AG08396 (cell line): Measurements from ENCODE around the gene TUT4.

Experiments used
- DNase-seq: peaks from one replicate; pipeline ENCODE4 v3.0.0; 2012; ENCODE audit warnings: low spot score, mixed read lengths

TUT4 gene

DNA sequence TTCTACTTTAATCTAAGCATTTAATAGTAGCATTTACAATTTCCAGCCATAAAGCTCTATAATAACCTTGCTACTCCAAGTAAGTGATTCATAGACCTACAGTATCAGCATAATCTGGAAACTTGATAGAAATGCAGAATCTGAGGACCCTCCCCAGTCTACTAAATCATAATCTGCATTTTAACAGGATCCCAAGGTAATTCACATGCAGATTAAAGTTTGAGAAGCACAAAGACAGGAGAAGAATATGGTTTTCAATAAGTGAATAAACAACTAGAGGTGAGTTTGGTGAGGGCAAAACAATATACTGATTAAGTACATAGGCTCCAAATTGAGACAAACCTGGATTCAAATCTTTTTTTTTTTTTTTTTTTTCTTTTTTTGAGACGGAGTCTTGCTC, 91.1 kb downstream of the TUT4 start:
- no peak for DNase-seq

DNA sequence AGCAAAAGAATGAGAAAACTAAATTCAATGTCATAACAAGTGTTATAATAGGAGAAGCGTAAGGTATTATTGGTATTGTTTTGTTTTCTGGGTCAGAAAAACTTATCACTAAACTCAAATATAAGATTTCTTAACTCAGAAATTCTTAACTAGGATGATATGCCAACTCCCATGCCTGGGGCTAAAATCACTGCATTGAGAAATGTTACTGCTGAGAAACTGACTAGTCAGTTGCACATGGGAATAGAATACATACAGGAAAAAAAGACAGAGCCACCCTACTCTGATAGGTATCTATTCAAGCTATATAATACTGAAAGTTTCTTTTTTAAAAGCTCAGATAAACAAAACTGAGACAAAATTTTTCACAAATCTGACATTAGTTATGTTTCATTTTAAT, 92.2 kb downstream of the TUT4 start:
- no peak for DNase-seq

DNA sequence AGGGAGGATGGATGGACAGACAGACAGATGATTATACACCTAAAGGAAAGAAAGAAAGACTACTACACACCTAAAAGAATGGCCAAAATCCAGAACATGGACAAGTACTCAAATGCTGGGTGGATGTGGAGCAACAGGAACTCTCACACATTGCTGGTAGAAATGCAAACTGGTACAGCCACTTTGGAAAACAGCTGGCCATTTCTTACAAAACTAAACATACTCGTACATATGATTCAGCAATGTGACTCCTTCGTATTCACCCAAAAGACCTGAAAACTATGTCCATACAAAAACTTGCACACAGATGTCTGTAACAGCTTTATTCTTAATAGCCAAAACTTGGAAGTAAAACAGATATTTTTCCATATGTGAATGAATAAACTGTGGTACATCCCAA, 97.2 kb downstream of the TUT4 start:
- no peak for DNase-seq

DNA sequence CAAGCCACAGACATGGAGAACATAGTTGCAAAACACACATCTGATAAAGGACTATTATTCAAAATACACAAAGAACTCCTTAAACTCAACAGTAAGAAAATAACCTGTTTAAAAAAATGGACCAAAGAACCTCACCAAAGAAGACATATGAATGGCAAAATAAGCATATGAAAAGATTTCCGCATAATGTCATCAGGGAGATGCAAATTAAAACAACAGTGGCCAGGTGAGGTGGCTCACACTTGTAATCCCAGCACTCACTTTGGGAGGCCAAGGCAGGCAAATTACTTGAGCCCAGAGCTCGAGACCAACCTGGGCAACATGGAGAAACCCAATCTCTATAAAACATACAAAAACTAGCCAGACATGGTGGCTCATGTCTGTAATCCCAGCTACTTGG, 98.1 kb downstream of the TUT4 start:
- DNase-seq, result no peak

DNA sequence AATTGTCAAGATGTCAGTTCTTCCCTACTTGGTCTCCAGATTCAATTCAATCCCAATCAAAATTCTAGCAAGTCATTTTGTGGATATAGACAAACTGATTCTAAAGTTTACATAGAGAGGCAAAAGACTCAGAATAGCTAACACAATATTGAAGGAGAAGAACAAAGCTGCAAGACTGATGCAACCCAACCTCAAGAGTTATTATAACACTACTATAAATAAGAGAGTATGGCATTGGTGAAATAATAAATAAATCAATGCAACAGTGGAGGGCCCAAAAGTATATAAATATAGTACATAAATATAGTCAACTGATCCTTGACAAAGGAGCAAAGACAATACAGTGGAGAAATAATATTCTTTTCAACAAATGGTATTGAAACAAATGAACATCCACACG, 98.8 kb downstream of the TUT4 start:
- DNase-seq, result no peak

DNA sequence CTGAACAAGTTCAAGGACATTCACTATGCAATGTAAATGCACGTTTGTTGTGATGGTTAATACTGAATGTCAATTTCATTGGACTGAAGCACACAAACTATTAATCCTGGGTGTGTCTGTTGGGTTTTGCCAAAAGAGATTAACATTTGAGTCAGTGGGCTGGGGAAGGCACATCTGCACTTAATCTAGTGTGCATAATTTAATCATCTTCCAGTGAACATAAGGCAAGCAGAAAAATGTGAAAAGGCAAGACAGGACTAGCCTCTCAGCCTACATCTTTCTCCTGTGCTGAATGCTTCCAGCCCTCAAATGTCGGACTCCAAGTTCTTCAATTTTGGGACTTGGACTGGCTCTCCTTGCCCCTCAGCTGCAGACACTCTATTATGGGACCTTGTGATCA, 108.4 kb downstream of the TUT4 start:
- no peak for DNase-seq

DNA sequence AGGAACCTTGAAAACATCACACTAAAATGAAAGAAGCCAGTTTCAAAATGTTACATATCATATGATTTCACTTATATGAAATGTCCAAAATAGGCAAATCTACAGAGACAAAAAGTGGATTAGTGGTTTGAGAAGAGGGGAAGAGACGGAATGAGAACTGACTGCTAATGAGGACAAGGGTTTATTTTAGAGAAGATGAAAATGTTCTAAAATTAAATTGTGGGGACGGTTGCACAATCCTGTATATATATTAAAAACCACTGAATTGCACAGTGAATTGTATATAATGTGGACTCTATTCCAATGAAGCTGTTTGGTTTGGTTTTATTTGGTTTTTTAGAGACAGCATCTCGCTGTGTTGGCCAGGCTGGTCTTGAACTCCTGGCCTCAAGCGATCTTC, 112.9 kb downstream of the TUT4 start:
- DNase-seq, result no peak

DNA sequence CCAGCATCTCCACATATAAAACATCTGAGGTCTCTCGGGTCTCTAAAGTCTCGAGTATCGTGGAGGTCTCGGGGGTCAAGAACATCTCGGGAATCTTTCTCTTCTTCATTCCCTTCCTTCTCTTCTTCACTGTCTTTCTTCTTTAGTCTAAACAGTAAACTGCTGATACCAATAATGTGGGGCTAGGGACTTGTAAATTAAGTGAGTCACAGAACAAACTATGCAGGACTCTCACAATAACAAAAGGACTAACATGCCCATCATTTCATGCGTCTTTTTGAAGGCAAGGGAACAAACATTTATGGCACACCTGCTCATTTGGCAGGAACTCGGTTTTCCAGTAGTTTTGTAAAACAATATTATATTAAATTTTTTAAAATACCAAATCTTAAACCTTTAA, 116.1 kb downstream of the TUT4 start:
- no peak for DNase-seq

DNA sequence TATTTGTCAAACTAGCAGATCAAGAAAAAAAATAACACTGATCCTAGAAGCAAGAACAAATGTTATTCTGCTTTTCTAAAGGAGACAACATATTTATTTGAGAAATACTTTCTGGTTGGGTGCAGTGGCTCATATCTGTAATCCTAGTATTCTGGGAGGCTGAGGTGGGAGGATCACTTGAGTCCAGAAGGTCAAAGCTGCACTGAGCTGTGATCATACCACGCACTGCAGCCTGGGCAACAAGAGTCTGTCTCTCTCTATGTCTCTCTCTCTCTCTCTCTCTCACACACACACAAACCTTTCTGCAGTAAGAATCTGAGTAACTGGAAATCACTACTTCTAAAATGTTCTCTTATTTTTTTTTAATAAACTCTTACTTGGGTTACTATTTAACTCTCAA, 117.2 kb downstream of the TUT4 start:
- no peak for DNase-seq

DNA sequence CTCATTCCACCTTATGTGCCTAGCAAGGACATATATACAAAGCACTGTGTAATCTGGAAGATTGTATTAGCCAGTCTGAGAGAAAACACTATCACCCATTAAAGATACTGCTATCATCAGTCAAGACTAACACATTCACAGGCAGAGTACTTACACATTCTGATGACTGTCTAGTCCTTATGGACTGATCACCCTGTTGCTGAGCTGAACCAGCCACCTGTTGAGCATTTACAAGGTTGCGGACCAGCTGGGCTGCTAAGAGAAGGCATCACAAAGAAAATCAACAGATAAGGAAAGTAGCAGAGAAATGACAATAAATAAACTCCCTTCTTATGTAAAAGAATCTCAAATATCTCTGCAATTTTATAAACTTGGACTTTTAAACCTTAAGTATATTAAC, 117.7 kb downstream of the TUT4 start:
- no peak for DNase-seq

DNA sequence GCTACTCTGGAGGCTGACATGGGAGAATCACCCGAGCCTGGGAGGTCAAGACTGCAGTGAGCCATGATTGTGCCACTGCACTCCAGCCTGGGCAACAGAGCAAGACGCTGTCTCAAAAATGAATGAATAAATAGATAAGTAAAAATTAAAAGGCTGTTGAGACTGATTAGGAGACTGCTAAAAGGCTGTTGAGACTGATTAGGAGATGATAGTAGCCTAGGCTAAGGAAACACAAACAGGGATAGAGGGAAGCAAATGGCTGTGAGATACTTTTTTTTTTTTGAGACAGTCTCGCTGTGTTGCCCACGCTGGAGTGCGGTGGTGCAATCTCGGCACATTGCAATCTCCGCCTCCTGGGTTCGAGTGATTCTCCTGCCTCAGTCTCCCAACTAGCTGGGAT, 120.1 kb downstream of the TUT4 start:
- DNase-seq, result no peak

DNA sequence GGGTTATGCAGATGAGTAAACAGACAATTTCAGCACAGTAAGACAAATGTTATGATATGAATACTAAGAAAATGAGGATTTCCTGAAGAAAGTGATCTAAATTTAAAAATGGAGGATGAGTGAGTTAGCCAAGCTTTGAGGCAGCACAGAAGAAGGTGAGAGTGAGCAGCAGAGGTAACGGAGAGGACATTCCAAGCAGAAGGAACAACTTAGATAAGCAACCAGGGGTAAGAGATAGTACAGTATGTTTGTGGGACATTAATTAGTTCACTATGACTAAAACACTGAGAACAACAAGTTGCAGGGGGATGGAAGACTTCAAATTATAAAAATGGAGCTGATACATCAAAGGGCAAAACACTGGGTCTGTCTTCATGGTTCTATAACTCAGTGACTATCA, 125.7 kb downstream of the TUT4 start:
- DNase-seq, result no peak

DNA sequence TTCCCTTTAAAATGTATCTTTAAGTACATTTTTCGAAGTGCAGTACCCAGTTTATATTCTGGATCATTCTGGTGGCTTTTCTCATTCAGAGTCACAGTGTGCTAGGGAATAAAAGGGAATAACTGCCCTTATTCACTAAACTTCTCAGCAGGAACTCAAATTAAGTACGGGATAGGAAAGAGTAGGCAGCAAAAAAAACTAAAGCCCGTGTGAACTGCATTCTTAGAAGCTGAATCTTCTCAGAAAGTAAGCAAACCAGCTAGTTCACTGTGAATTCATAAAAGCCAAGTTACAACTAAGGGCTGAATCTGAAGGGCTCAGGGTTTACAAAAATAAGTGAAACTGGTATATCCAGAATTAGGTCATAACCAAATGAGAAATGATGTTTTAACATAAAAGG, 126.5 kb downstream of the TUT4 start:
- DNase-seq, result peak; percentile 28

DNA sequence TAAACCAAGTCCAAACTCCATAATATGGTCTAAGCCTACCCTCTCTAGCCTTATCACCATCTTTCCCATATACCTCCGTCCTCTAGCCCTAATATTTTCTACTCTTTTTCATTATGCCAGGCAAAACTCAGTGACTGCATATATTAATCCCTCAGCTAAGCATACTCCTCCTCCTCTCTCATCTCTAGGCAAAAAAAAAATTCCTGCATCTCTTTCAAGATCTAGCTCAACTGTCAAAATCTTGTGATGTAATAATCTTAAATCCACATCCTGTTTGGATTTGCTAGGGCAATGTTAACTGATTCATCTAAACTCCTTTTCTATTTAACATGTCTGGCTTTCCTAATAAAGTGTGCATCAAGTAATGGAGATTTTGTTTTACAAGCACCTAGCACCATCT, 128.1 kb downstream of the TUT4 start:
- DNase-seq, result no peak

DNA sequence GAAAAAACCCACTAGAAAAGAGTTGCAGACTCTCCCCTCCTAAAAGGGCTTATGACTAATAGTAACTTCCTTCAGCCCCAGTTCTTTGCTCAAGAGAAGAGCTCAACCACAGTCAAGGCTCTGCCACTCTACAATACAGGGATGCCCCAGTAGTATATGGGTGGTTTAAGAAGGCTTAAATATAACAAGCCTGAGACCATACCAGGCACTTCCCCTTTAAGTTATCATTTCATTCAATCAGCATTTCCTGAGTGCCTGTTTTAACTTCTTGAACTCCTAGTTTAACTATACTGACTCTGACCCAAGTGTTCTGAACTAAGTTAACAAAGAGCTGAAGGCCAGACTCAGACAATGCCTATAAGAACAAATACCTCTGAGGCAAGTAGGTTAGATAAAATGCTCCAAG, 128.7 kb downstream of the TUT4 start:
- DNase-seq, result no peak

DNA sequence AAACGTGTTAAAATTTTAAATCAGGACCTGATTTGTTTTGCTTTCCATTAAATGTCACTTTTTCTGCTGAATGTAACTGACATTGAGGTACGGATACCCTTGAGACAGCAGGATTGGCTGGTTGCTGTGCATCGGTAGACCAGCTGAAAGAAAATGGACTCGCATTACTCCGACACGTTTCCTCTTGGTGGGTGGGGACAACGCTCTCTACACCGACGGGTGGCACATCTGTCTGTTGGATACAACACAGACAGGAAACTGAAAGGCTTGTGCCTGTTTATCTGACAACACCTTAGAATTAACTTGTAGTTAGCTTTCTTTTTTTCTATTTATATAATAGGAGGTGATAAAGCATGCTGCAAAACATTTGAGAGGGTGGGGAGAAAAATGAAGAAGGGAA, 129.1 kb downstream of the TUT4 start:
- DNase-seq, result no peak

DNA sequence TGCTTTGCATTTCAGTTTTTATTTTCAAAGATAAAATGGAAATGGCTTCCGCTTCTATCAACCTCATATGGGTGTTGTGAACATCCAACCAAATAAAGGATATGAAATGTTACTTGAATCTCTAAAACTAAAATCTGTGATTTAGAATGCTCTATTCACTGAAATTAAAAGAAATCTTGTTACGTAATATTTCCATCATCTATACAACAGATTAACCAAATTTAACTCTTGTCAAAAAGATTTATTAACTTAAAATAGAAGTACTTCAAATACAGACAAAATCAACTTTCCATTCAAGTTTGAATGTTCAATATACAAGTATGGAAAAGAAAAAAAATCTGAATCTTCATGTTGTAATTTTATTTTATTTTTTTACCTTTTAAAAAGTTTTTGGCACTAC, 129.8 kb downstream of the TUT4 start:
- DNase-seq, result no peak

DNA sequence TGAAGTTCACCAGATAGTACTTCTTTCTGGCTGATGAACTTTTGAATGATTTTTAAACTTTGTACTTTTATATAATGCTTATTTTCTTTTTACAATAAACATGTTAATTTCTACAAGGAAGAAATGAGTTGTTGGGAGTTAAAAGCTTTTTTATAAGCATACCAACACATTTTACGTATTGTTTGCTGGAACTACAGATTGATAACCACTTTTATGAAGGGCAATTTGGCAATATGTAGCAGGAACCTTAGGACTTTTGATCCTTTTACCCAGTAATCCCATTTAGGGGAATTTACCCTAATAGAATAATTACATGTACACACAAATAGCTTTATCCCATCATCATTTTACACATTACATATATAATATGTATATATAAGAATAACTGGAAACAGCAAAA, 132.2 kb downstream of the TUT4 start:
- DNase-seq, result no peak

DNA sequence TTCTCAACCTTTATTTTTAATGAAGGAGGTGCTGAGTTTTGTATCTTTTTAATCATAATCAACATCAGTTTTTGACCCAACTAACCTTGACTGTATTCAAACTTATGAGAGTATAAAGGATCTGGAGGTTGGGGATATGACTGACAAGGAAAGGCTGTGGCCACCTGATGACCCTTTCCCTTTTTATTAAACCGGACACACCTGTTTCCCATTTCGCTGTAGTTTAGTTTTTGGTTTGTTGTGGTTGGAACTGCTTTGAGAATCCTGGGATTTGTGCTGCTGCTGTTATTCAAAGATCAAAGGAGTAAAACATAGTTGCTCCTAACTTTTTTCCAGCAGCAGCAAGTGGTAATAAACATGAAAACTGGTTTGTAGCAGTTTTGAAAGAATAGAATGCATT, 136.1 kb downstream of the TUT4 start:
- no peak for DNase-seq

DNA sequence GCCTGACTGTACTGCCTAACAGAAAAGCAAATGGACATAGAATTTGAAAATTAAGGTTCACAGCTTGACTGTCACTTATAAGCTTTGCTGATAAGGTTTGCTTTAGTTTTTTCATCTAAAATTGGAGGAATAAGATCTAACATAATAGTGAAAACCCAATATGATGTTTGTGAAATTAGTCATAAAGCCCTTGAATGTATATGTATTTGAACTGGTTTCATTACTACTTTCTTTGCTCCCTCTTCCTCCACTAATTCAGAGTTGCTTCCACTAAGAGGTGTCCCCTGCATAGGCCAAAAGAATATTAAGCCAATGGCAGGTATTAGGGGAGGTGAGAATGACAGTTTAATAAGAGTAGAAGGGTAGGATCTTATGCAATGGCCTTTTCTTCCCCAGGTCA, 137.9 kb downstream of the TUT4 start:
- DNase-seq, result no peak

DNA sequence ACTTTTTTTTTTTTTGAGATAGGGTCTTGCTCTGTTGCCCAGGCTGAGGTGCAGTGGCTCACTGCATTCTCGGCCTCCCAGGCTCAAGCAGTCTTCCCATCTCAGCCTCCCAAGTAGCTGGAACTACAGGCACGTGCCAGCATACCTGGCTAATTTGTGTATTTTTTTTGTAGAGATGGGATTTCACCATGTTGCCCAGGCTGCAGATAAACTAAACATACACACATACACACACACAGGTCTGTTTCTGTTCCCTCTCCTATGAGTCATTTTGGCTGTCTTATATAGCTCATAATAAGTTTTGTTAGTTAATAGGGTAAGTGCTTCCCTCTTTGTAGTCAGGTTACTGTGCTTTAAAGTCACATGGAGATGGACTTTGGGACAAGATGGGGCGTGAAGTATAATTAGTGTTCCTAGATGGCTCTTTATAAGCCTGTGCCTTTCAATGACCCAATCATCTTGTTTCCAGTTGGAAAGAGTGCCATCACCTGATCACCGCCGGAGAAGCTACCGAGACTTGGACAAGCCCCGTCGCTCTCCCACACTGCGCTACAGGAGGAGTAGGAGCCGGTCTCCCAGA, 139.4 kb downstream of the TUT4 start:
- DNase-seq, result no peak

DNA sequence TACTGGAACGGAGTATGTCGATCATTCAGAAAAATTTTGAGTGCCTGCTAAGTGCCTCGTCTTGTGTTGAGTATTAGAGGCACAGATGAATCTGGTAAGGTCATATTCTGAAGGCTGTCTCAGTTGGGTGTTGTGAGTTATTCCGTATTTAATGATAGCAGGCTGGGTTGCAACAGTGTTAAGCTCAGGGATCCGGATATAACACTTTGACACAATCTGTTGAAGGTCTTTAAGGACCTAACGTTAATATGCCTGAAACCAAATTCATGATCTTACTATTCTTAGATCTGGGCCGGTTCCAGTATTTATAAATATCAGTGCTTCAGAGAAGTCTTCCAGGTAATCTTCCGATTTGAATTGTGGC, 147.9 kb downstream of the TUT4 start:
- DNase-seq, result no peak

DNA sequence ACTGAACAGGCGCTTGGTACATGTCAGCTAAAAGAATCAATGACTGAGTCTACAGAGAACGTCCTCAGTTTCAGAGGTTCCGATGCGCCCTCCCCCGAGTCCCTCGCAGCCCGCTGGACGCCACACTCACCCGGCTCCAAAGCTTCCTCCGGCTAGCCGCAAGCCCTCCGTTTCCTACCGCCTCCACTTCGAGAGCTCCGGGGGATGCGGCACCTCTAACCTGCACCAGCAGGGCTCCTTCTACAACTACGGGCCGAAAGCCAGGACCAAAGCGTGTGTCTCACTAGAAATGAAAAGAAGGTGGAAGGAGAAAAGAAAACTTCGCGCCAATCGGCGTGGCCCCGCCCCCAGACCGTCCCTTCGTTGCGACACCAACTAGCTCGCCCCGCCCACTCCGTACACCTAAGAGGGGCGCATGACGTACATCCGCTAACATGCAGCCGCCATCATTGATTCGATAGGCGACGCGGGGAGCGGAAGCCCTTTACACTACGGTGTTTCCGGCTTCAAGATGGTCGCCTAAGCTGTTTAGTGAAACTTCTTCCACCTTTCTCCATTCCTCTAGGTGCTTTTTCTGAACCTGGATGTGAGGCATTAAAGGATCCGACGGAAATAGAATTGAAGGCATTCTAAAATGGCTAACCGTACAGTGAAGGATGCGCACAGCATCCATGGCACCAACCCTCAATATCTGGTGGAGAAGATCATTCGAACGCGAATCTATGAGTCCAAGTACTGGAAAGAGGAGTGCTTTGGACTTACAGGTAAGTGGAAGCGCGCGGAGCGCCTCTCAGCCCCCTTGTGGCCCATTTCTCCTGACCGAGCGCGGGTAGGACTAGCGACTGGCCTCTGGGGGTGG, 148.5 kb downstream of the TUT4 start, which contains the start of the genes ORC1 and PRPF38A:
Gene ORC1 (minus strand): TSS at position 308 of the 859 bp plus-strand sequence. CDS start 2,200 bp downstream, outside the sequence.
Gene PRPF38A (plus strand): TSS at position 487 of the 859 bp plus-strand sequence. CDS start 148 bp downstream, at position 635.
- peak; percentile 96 for DNase-seq

DNA sequence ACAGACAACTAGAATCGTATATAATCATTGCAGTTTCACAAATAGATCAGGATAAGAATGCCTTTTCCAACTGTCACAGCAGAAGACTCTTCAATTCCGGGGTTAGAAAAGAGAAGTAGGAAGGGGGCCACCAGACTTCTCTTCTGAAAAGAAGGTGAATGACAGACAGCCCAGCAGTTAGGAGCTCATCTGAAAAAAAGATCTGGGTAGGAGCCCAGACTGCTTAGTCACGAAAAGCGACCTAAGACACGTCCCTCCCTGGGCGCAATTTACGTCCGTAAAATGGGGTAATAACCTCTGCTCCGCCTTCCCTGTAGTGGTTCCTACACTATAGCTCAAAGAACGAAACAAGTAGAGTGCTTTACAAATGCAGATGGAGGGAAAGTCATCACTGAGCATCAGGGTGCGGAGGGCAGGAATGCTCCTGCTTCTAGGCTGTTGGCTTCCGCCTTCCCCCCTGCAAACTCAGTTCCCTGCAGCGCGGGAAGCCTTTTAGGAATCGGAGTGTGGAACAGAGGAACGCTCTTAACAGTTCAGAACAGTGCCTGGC, 149.3 kb downstream of the TUT4 start:
- peak; percentile 69 for DNase-seq
